Measurements from ENCODE around the gene DSC2. TPM values are rescaled to one million over a fixed set of nuclear protein-coding genes. Genes with fewer than 3 reads are reported as not detected.

DSC2 gene
- total RNA-seq, result 1 to 10 TPM; 8.9 to 9.3 TPM

GRCh38 chr18:31102025-31102684 lies at the start of gene DSC2:
DSC2 (minus strand) TSS chr18:31102421; CDS start chr18:31101971, 450 bp downstream.
- H3K4me3 ChIP-seq, result peak within 1 kb of the TSS; percentile 76 to 77
- no peaks in the 10 kb centered on the region for H3K36me3 ChIP-seq (replicated peaks in 1 of 2; ENCODE audit: insufficient read depth in 1 of 2, low read depth in 2 of 2)
- peak; percentile 55 for ATAC-seq
- DNase-seq, result peak; percentile 63 to 75 (median 68)
- intact Hi-C loops (cut with DNase I), result no loop called here
- H3K4me1 ChIP-seq, result peaks cover 22% of the 10 kb centered on the region
- TF ChIP-seq POLR2A (IDR thresholded peaks at IDR 0.05), result peak in 2 of 3 donors; percentile 70
- TF ChIP-seq CTCF (IDR thresholded peaks at IDR 0.05), result no peak
- WGBS, 2 donors, result 1 to 6% methylated on average over 26 to 44 of the region's 44 CpGs
- H3K27me3 ChIP-seq, result no peaks in the 10 kb centered on the region
- H3K9me3 ChIP-seq, result no peaks in the 10 kb centered on the region
- peak within 1 kb of the TSS; percentile 79 to 100 (median 98) for H3K27ac ChIP-seq

- Histone ChIP-seq H3K36me3 (replicated peaks in 1 of 2; ENCODE audit: insufficient read depth in 1 of 2, low read depth in 2 of 2) (no peaks in the 10 kb centered on the region), H3K4me1 (no peaks in the 10 kb centered on the region), H3K27ac (no peak overlapping the region), H3K27me3 (no peaks in the 10 kb centered on the region), H3K9me3 (no peaks in the 10 kb centered on the region), H3K4me3 (no peak overlapping the region)
- DNase-seq (no peak), ATAC-seq (no peak)
- TF ChIP-seq CTCF (IDR thresholded peaks at IDR 0.05) (no peak), POLR2A (IDR thresholded peaks at IDR 0.05) (no peak)
- intact Hi-C loops (cut with DNase I), result no loop called here
- WGBS, 2 donors, result 77 to 78% methylated on average over 3 of the region's 3 CpGs
Observed at GRCh38 chr18:31149351-31149750, 47.1 kb upstream of the DSC2 start.

DNA sequence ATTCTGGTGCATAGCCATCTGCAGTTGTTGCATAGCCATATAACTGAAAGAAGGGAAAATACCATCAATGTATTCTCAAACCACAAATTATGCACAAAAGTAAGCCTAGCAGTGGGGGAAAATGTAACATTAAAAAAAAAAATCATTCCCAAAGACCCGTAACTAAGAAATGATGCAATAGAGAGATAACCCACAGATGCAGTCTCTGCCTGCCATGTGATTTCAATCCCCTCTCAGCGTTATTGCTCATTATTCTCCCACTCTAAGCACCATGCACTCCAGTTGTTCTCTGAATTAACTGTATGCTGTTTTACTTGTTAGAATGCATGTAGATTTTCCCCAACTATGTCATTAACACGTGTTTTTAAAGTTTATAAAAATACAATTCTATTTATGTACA lies 46.4 kb upstream of the DSC2 start:
- 48 to 52% methylated on average over 3 of the region's 3 CpGs for WGBS, 2 donors

GRCh38 chr18:31146809-31147208 lies 44.6 kb upstream of the DSC2 start:
- ATAC-seq (no peak), DNase-seq (no peak)
- Histone ChIP-seq H3K27me3 (no peaks in the 10 kb centered on the region), H3K9me3 (no peaks in the 10 kb centered on the region), H3K4me1 (no peaks in the 10 kb centered on the region), H3K27ac (no peak overlapping the region), H3K36me3 (replicated peaks in 1 of 2; ENCODE audit: insufficient read depth in 1 of 2, low read depth in 2 of 2) (no peaks in the 10 kb centered on the region), H3K4me3 (no peak overlapping the region)
- TF ChIP-seq POLR2A (IDR thresholded peaks at IDR 0.05) (no peak), CTCF (IDR thresholded peaks at IDR 0.05) (no peak)
- intact Hi-C loops (cut with DNase I), result no loop called here

More for the DNA sequence above, 46.4 kb upstream of the DSC2 start:
- ATAC-seq (no peak), DNase-seq (no peak)
- Histone ChIP-seq H3K36me3 (replicated peaks in 1 of 2; ENCODE audit: insufficient read depth in 1 of 2, low read depth in 2 of 2) (no peaks in the 10 kb centered on the region), H3K4me1 (no peaks in the 10 kb centered on the region), H3K4me3 (no peak overlapping the region), H3K9me3 (no peaks in the 10 kb centered on the region), H3K27me3 (no peaks in the 10 kb centered on the region), H3K27ac (no peak overlapping the region)
- intact Hi-C loops (cut with DNase I), result no loop called here
- TF ChIP-seq CTCF (IDR thresholded peaks at IDR 0.05), result no peak
- no peak for TF ChIP-seq POLR2A (IDR thresholded peaks at IDR 0.05)

GRCh38 chr18:31143025-31143424 lies 40.8 kb upstream of the DSC2 start:
- no peak for DNase-seq
- TF ChIP-seq POLR2A (IDR thresholded peaks at IDR 0.05) (no peak), CTCF (IDR thresholded peaks at IDR 0.05) (no peak)
- Histone ChIP-seq H3K4me3 (no peak overlapping the region), H3K4me1 (no peaks in the 10 kb centered on the region), H3K9me3 (no peaks in the 10 kb centered on the region), H3K27me3 (no peaks in the 10 kb centered on the region), H3K27ac (no peak overlapping the region), H3K36me3 (replicated peaks in 1 of 2; ENCODE audit: insufficient read depth in 1 of 2, low read depth in 2 of 2) (no peaks in the 10 kb centered on the region)
- 77 to 85% methylated on average over 3 of the region's 3 CpGs for WGBS, 2 donors
- intact Hi-C loops (cut with DNase I), result no loop called here
- no peak for ATAC-seq

All from body of pancreas (tissue), 4 donors.